HepG2 (cell line): Measurements from ENCODE around the gene BTAF1. TPM values are rescaled to one million over a fixed set of nuclear protein-coding genes. Genes with fewer than 3 reads are reported as not detected.

Source experiments
- ATAC-seq: fragments of 200-7000 bp; cut with Tn5 transposase; 3 replicates; pipeline ENCODE4 v1.9.1; 2020; ENCODE audit warnings: mild to moderate bottlenecking, moderate library complexity
- BruUV-seq: library from RNA; stranded (reverse); fragments of 400-500 nt; replicated peaks from 2 replicates; lab custom pipeline; 2021; lab: Mats Ljungman, UMichigan
- CTCF ChIA-PET: fragments of 300-600 bp; formaldehyde crosslinking; extraction: SDS; loops from one replicate; lab custom pipeline; 2021; ENCODE audit warnings: low total read pairs, inconsistent platforms, low intra/inter-chr PET ratio; lab: Yijun Ruan, JAX
- POLR2A ChIA-PET: fragments of 350-600 bp; sonication (Branson Sonifier 250); formaldehyde crosslinking; loops from one replicate; lab custom pipeline; 2020; ENCODE audit warnings: antibody characterized with exemption, inconsistent platforms; lab: Yijun Ruan, JAX
- DNase-seq: peaks from one replicate; pipeline ENCODE4 v3.0.0-alpha.2; 2015; ENCODE audit warnings: low spot score
- FAIRE-seq: peaks from 3 replicates; lab custom pipeline; 2011; peaks lifted over from hg19 to GRCh38; lab: Jason Lieb, UNC
- H2AFZ ChIP-seq: one replicate; pipeline ENCODE4 v1.6.1; 2011; ENCODE audit warnings: low read length, inconsistent platforms
- H3K27ac ChIP-seq: fragments of 300-600 bp; 3 replicates; pipeline ENCODE4 v1.8.0; 2011; ENCODE audit warnings: mixed run types, mild to moderate bottlenecking, mixed read lengths, low read length, inconsistent platforms; ENCODE audit not compliant: insufficient read depth; ENCODE audit errors: extremely low read length
- H3K27me3 ChIP-seq, 2 experiments: fragments of 200-600 bp in 1 of 2; 2 replicates in 1 of 2; 3 replicates in 1 of 2; pipeline versions ENCODE4 v1.6.0 to v1.8.0; 2011; ENCODE audit warnings: low read length in 2 of 2, mild to moderate bottlenecking in 2 of 2, moderate library complexity in 2 of 2, inconsistent platforms in 1 of 2; ENCODE audit not compliant: insufficient read depth in 2 of 2, control insufficient read depth in 1 of 2
- H3K36me3 ChIP-seq, 2 experiments: fragments of 200-600 bp in 1 of 2; replicated peaks in 1 of 2; 2 replicates in 1 of 2; 3 replicates in 1 of 2; pipeline versions ENCODE4 v1.5.1 to v1.8.0; 2011; ENCODE audit warnings: low read length in 2 of 2, inconsistent platforms in 1 of 2; ENCODE audit not compliant: insufficient read depth in 2 of 2, control insufficient read depth in 1 of 2
- H3K4me1 ChIP-seq: 2 replicates; pipeline ENCODE4 v1.5.1; 2012; ENCODE audit warnings: low read length, inconsistent platforms; ENCODE audit not compliant: insufficient read depth
- H3K4me2 ChIP-seq: 2 replicates; pipeline ENCODE4 v1.6.0; 2011; ENCODE audit warnings: low read depth, low read length, inconsistent platforms
- H3K4me3 ChIP-seq, 3 experiments: fragments of 200-600 bp in 1 of 3; sonication (generic), shearing (Covaris generic) in 1 of 3; replicated peaks in 1 of 3; 2 replicates each; pipeline ENCODE4 v1.5.1; 2011 to 2016; ENCODE audit warnings: low read length in 3 of 3, inconsistent platforms in 2 of 3, low read depth in 2 of 3, mild to moderate bottlenecking in 2 of 3, control low read depth in 1 of 3, mixed read lengths in 1 of 3; ENCODE audit not compliant: insufficient read depth in 1 of 3
- H3K79me2 ChIP-seq: one replicate; pipeline ENCODE4 v1.6.1; 2011; ENCODE audit warnings: low read length, inconsistent platforms; ENCODE audit not compliant: insufficient read depth
- H3K9ac ChIP-seq: 2 replicates; pipeline ENCODE4 v1.6.0; 2011; ENCODE audit warnings: mild to moderate bottlenecking, low read depth, low read length, inconsistent platforms; ENCODE audit not compliant: insufficient read depth
- H3K9me3 ChIP-seq: 2 replicates; pipeline ENCODE4 v1.5.1; 2012; ENCODE audit warnings: mild to moderate bottlenecking, low read length
- H4K20me1 ChIP-seq: 2 replicates; pipeline ENCODE4 v1.6.0; 2011; ENCODE audit warnings: inconsistent platforms, mild to moderate bottlenecking, low read length, moderate library complexity; ENCODE audit not compliant: insufficient read depth
- AKAP8 ChIP-seq: sonication (generic); formaldehyde crosslinking; IDR thresholded peaks from 2 replicates; pipeline ENCODE4 v1.5.1; 2020; ENCODE audit warnings: mild to moderate bottlenecking, missing genetic modification reagents
- NR2C2 ChIP-seq: sonication (generic); formaldehyde crosslinking; IDR thresholded peaks from 2 replicates; pipeline ENCODE4 v1.4.0; 2020; ENCODE audit warnings: missing genetic modification reagents, mild to moderate bottlenecking, moderate library complexity, borderline replicate concordance
- PRDM10 ChIP-seq: sonication (generic); formaldehyde crosslinking; IDR thresholded peaks from 2 replicates; pipeline ENCODE4 v1.4.0; 2020; ENCODE audit warnings: low read depth, missing genetic modification reagents
- REPIN1 ChIP-seq: sonication (generic); formaldehyde crosslinking; IDR thresholded peaks from 2 replicates; pipeline ENCODE4 v1.8.0; 2022; ENCODE audit warnings: missing genetic modification reagents, low read depth, mild to moderate bottlenecking, borderline replicate concordance
- SRSF4 ChIP-seq: fragments of 200-400 bp; formaldehyde crosslinking; IDR thresholded peaks from one replicate; pipeline ENCODE4 v1.6.1; 2018; ENCODE audit warnings: mild to moderate bottlenecking, low read depth, low read length, moderate library complexity; ENCODE audit not compliant: poor library complexity, severe bottlenecking
- TSC22D2 ChIP-seq: sonication (generic); formaldehyde crosslinking; IDR thresholded peaks from 2 replicates; pipeline ENCODE4 v1.5.1; 2020; ENCODE audit warnings: missing genetic modification reagents, mild to moderate bottlenecking, borderline replicate concordance
- ZEB1 ChIP-seq: IDR thresholded peaks from 2 replicates; pipeline ENCODE4 v1.6.1; 2012; ENCODE audit warnings: mild to moderate bottlenecking, low read depth, inconsistent platforms; ENCODE audit not compliant: insufficient replicate concordance
- ZNF24 ChIP-seq: fragments of 450-650 bp; IDR thresholded peaks from 2 replicates; pipeline ENCODE4 v1.6.1; 2017; ENCODE audit warnings: antibody characterized with exemption, mild to moderate bottlenecking
- ZNF275 ChIP-seq: sonication (generic); formaldehyde crosslinking; IDR thresholded peaks from 2 replicates; pipeline ENCODE4 v1.8.0; 2022; ENCODE audit warnings: missing genetic modification reagents, mild to moderate bottlenecking, inconsistent platforms, borderline replicate concordance
- ZNF362 ChIP-seq: sonication (generic); formaldehyde crosslinking; IDR thresholded peaks from 2 replicates; pipeline ENCODE4 v1.4.0; 2020; ENCODE audit warnings: missing genetic modification reagents, mild to moderate bottlenecking, borderline replicate concordance
- ZNF441 ChIP-seq: sonication (generic); formaldehyde crosslinking; IDR thresholded peaks from 2 replicates; pipeline ENCODE4 v1.7.0; 2021; ENCODE audit warnings: missing genetic modification reagents, borderline replicate concordance
- WGBS: methylation state at CpG from one replicate; pipeline ENCODE4 v1.1.6; 2017; ENCODE audit warnings: low lambda C conversion rate; 5-methylcytosine and 5-hydroxymethylcytosine counted together
- in situ Hi-C: cut with HindIII; loops from 2 replicates; pipeline ENCODE4 v1.10.0; 2017; ENCODE audit warnings: low pct_unique_long_range_greater_than_20kb; ENCODE audit not compliant: extremely low pct_ligation_motif_present
- intact Hi-C: fragments of 100-400 bp; cut with micrococcal nuclease; formaldehyde crosslinking; loops from one replicate; pipeline ENCODE4 v1.10.0; 2022; ENCODE audit not compliant: unreplicated experiment
- polyA plus RNA-seq, 8 experiments: library from polyadenylated mRNA; depleted of rRNA in 3 of 8; stranded (reverse) in 7 of 8; unstranded in 1 of 8; fragments of >200 nt; fragmentation: Illumina TruSeq in 4 of 8; extraction: Trizol in 4 of 8; gene quantifications; 2 replicates each; pipeline versions ENCODE4 v1.2.1 to v1.2.3, GENCODE V29; 2011 to 2016; ENCODE audit warnings: low read depth in 4 of 8, missing spikeins in 1 of 8, mixed read lengths in 1 of 8; ENCODE audit not compliant: insufficient read depth in 1 of 8
- total RNA-seq, 5 experiments: library from RNA; depleted of rRNA; stranded (reverse); fragments of >200 nt; fragmentation: Illumina TruSeq; extraction: Trizol; gene quantifications; 2 replicates each; pipeline ENCODE4 v1.2.3, GENCODE V29; 2016; ENCODE audit warnings: low read depth in 1 of 5

Gene BTAF1
- total and polyA plus RNA-seq, 2 of the 13 experiments (the other 11 are each of a cell fraction or from before 2014, with no cell fraction given) = 38.6 to 54.1 TPM

GRCh38 chr10:91930939-91931338, 7.4 kb downstream of the BTAF1 start:
- in situ Hi-C loops = no loop called here
- Histone ChIP-seq H3K4me2 (no peak overlapping the region), H3K27me3 (no peaks in the 10 kb centered on the region), H3K79me2 (peaks cover 91% of the 10 kb centered on the region), H3K36me3 (peaks cover 7 to 38% of the 10 kb centered on the region in 2 experiments; a peak in 4 of 5 replicates), H3K4me3 (no peak overlapping the region), H3K27ac (no peak overlapping the region), H3K4me1 (peaks cover 46% of the 10 kb centered on the region), H3K9ac (no peak overlapping the region), H4K20me1 (peaks cover 9% of the 10 kb centered on the region), H3K9me3 (no peaks in the 10 kb centered on the region), H2AFZ (no peak overlapping the region)
- intact Hi-C loops = no loop called here
- TF ChIP-seq ZNF275 (CRISPR knock-in tag) = no peak
- TF ChIP-seq ZNF24 = no peak
- no peak for TF ChIP-seq ZEB1
- TF ChIP-seq PRDM10 (CRISPR knock-in tag) = no peak
- no peak for TF ChIP-seq AKAP8 (CRISPR knock-in tag)
- no peak for TF ChIP-seq SRSF4
- TF ChIP-seq ZNF441 (CRISPR knock-in tag) = no peak
- TF ChIP-seq ZNF362 (CRISPR knock-in tag) = no peak
- no peak for TF ChIP-seq NR2C2
- TF ChIP-seq REPIN1 (CRISPR knock-in tag) = no peak
- no peak for TF ChIP-seq TSC22D2 (CRISPR knock-in tag)
- FAIRE-seq = no peak
- POLR2A ChIA-PET = no interaction called here
- 93% methylated on average over 3 of the region's 3 CpGs for WGBS
- no peak for ATAC-seq
- BruUV-seq = no TSS peak
- DNase-seq = no peak
- CTCF ChIA-PET = no interaction called here
